Left lung (tissue), 10 donors: ENCODE data around the gene GPANK1. TPM values are rescaled to one million over a fixed set of nuclear protein-coding genes. Genes with fewer than 3 reads are reported as not detected.

Experiments
- ATAC-seq: fragments of 200-7000 bp; cut with Tn5 transposase; one replicate; pipeline ENCODE4 v1.9.1; 2020; ENCODE audit warnings: moderate library complexity
- DNase-seq, 4 donors: peaks; one replicate each; pipeline ENCODE4 v3.0.0-alpha.2; 2013 to 2020
- H3K27ac ChIP-seq, 2 donors: fragments of 200-600 bp; sonication (generic) in 1 of 2; one replicate each; pipeline versions ENCODE4 v1.5.0 to v1.8.0; 2020 to 2021
- H3K27me3 ChIP-seq, 2 donors: fragments of 200-600 bp; sonication (generic) in 1 of 2; one replicate each; pipeline versions ENCODE4 v1.5.0 to v1.8.0; 2020 to 2021
- H3K36me3 ChIP-seq, 2 donors: fragments of 200-600 bp; sonication (generic) in 1 of 2; one replicate each; pipeline versions ENCODE4 v1.5.0 to v1.8.0; 2020 to 2021
- H3K4me1 ChIP-seq, 2 donors: fragments of 200-600 bp; one replicate each; pipeline ENCODE4 v1.8.0; 2021
- H3K4me3 ChIP-seq, 2 donors: fragments of 200-600 bp; sonication (generic) in 1 of 2; one replicate each; pipeline versions ENCODE4 v1.5.0 to v1.8.0; 2020 to 2021; ENCODE audit warnings: mild to moderate bottlenecking in 1 of 2
- H3K9me3 ChIP-seq, 2 donors: fragments of 200-600 bp; sonication (generic) in 1 of 2; one replicate each; pipeline versions ENCODE4 v1.5.0 to v1.8.0; 2020 to 2021
- intact Hi-C, 2 donors: fragments of 100-400 bp; cut with DNase I; formaldehyde crosslinking; loops; one replicate each; pipeline versions ENCODE4 v1.11.2 to v1.14.2; 2022
- polyA plus RNA-seq, 6 donors: library from polyadenylated mRNA; unstranded; fragments of 120-200 nt; gene quantifications; one replicate each; pipeline ENCODE4 v1.2.1, GENCODE V29; 2013; ENCODE audit not compliant: insufficient read length in 6 of 6
- total RNA-seq, 2 donors: library from RNA; stranded (reverse); fragmentation: NEBNext Ultra II Directional; extraction: Animal tissue kit (Norgen Biotek cat#: 25700); gene quantifications; one replicate each; pipeline ENCODE4 v1.2.1, GENCODE V29; 2021
- TF ChIP-seq, protein P1 (sequence below), 2 donors: fragments of 200-600 bp; sonication (generic) in 1 of 2; IDR thresholded peaks; one replicate each; pipeline versions ENCODE4 v1.5.0 to v1.8.0; 2021; ENCODE audit warnings: antibody characterized with exemption in 2 of 2
- donor health status: DM: no; HTN: yes; CAD: no.
- donor health status: DM: no; HTN: no; CAD: no.

GPANK1 gene
- total and polyA plus RNA-seq, 8 donors: 10.3 to 22.8 (median 21.6) TPM

DNA sequence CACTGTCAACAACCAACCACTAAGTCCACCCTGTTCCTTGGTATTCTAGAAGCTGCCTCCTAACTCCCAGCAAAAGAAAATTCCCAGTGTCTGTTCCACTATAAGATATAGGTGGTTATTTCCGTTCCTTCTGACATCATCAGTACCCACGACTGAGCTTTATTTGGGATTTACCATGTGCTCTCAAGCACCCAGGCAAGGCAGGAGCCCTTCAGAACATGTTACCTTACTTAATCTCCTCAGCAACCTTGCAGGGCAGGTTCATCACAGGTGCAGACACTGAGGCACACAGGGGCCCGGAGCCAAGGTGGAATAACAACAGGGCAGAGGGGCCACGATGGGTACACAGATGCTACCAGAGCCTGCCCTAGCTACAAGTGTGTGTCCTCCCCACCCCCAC lies 27.6 kb upstream of the GPANK1 start:
- ATAC-seq: no peak
- peaks cover 0 to 97% of the 10 kb centered on the region in 2 donors for H3K36me3 ChIP-seq
- no peak overlapping the region for H3K4me3 ChIP-seq
- no peak for DNase-seq
- intact Hi-C loops: no loop called here
- H3K27ac ChIP-seq: no peak overlapping the region
- TF ChIP-seq, protein P1, sequence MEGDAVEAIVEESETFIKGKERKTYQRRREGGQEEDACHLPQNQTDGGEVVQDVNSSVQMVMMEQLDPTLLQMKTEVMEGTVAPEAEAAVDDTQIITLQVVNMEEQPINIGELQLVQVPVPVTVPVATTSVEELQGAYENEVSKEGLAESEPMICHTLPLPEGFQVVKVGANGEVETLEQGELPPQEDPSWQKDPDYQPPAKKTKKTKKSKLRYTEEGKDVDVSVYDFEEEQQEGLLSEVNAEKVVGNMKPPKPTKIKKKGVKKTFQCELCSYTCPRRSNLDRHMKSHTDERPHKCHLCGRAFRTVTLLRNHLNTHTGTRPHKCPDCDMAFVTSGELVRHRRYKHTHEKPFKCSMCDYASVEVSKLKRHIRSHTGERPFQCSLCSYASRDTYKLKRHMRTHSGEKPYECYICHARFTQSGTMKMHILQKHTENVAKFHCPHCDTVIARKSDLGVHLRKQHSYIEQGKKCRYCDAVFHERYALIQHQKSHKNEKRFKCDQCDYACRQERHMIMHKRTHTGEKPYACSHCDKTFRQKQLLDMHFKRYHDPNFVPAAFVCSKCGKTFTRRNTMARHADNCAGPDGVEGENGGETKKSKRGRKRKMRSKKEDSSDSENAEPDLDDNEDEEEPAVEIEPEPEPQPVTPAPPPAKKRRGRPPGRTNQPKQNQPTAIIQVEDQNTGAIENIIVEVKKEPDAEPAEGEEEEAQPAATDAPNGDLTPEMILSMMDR (IDR thresholded peaks at IDR 0.05): no peak
- no peaks in the 10 kb centered on the region for H3K4me1 ChIP-seq
- no peaks in the 10 kb centered on the region for H3K9me3 ChIP-seq
- H3K27me3 ChIP-seq: no peaks in the 10 kb centered on the region

DNA sequence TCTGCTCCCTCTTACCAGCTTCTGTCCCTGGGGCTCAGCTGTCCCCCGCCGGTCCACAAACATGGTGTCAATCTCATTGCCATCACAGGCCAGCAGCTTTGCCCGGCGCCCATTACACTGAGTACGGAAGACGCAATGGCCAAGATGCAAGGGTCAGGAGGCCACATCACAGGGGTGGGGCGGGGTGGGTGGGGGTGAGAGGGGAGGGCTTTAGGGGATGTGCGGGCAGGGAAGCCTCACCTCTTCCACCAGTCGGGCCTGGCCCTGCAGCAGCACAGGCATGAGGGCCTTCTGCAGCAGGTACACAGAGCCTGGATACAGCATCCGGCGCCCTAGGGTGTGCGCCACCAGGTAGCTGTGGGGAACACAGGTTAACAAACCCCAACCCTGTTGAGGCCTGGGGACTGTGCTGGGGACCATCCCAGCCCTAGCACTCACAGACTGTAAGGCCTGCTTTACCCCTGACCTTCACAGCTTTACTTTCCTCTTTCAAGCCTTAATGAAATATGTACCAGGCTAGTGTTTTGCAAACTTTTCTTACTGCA lies 26.8 kb upstream of the GPANK1 start:
- ATAC-seq: no peak

DNA sequence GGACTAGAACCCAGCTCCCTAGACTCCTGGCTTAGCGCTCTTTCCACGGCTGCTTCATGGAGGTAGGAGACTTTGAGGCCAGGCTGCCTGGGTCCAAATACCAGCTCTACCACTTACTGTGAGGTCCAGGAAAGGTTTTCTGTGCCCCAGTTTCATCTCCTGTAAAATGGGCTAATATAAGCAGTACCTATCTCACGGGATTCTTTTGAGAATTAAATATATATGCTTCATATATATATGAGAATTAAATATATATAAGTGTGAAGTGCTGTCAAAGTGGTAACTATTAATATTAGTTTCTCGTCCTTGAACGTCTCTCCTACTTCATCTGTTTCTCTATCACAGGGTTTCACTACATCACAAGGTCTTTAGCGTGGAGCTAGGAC lies 26.3 kb upstream of the GPANK1 start:
- TF ChIP-seq, protein P1 (IDR thresholded peaks at IDR 0.05): no peak
- H3K4me3 ChIP-seq: no peak overlapping the region
- peaks cover 0 to 100% of the 10 kb centered on the region in 2 donors for H3K36me3 ChIP-seq
- H3K27me3 ChIP-seq: no peaks in the 10 kb centered on the region
- no peaks in the 10 kb centered on the region for H3K4me1 ChIP-seq
- DNase-seq: no peak
- H3K27ac ChIP-seq: no peak overlapping the region
- ATAC-seq: no peak
- H3K9me3 ChIP-seq: no peaks in the 10 kb centered on the region
- intact Hi-C loops: no loop called here

More for the DNA sequence above, 26.8 kb upstream of the GPANK1 start:
- no peak overlapping the region for H3K27ac ChIP-seq
- TF ChIP-seq, protein P1 (IDR thresholded peaks at IDR 0.05): no peak
- H3K4me3 ChIP-seq: no peak overlapping the region
- no peak for DNase-seq
- peaks cover 0 to 100% of the 10 kb centered on the region in 2 donors for H3K36me3 ChIP-seq
- H3K9me3 ChIP-seq: no peaks in the 10 kb centered on the region
- H3K27me3 ChIP-seq: no peaks in the 10 kb centered on the region
- intact Hi-C loops: no loop called here
- H3K4me1 ChIP-seq: no peaks in the 10 kb centered on the region

DNA sequence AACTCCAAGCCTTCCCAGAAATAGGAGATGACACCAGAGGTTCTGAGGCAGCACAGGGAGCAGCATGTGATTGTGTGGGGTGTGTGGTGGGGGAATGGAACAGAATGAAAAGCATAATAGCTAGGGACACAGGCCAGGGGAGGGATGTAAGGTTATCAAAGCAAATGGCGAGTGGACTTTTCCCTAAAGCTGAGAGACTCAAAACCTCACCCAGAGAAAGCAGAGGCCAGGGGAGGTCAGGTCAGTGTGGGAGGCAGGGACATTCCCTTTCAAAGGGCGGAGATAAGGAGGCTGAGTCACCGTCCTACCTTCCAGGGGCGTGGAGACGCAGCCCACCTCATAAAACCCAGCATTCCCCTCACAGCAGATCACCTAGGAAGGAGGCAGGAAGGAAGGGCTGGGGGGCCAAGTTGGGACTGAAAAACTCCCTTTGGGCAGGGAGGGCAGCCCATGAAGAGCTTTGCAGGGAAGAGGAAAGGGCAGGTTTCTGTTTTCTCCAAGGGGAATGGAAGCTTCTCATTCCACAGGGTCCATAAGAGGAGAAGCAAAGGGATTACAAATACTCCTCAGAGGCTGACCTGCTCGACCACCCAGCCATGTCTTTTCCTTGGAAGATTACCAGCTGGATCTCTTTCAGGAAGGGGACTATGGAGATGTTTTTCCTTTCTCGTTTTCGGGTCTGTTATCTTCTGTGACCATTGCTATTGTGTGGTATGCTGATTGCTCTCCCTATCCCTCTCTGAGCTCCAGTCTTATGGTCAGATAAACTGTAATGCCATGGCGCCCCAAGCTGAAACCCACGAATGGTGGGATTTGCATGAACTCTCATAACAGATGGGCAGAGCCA lies 25.7 kb upstream of the GPANK1 start:
- H3K27me3 ChIP-seq: no peaks in the 10 kb centered on the region
- peak; percentile 25 for ATAC-seq
- no peak for DNase-seq
- H3K9me3 ChIP-seq: no peaks in the 10 kb centered on the region
- H3K4me1 ChIP-seq: no peaks in the 10 kb centered on the region
- intact Hi-C loops: no loop called here
- peaks cover 0 to 100% of the 10 kb centered on the region in 2 donors for H3K36me3 ChIP-seq
- no peak overlapping the region for H3K27ac ChIP-seq
- H3K4me3 ChIP-seq: no peak overlapping the region
- TF ChIP-seq, protein P1 (IDR thresholded peaks at IDR 0.05): no peak

DNA sequence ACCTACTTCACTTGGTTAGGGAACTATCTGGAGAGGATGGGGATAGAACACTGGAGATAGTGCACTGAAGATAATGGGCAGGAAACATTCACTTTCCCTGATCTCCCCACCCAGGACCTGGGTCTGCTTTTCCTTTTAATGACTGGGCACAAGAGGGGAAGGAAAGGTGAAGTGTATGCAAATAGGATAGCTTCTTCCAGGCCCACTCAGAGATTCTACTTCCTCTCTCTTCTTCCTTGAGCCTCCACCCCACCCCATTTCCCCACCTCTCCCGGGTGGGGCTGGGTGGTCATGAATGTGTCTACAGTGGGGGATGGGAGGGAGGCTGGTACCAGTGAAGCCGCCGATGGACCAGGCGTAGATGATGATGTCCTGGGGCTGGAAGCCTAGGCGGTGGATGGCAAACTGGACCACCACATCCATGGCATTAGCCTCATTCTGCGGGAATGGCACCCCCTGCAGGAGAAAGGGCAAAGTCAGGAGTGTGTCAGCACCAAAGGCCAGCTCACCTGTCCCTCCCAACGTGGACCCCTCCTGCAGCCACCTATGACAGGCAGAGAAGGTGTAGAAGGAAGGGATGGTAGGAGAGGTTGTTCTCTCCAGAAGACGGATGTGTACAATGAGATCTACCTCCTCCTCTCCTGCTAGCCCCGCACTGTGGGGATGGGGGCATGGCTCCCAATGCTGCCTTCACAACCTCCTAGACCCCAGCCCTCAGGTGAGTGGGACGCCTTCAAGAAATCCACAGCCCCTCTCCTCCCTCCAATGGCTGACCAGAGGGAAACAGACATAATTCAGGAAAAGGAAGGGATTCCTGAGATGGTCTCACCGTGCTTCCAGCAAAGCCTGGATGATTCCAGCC lies 24.7 kb upstream of the GPANK1 start:
- no peak for ATAC-seq
- no peaks in the 10 kb centered on the region for H3K27me3 ChIP-seq
- no peak overlapping the region for H3K4me3 ChIP-seq
- no peak overlapping the region for H3K27ac ChIP-seq
- TF ChIP-seq, protein P1 (IDR thresholded peaks at IDR 0.05): no peak
- no peaks in the 10 kb centered on the region for H3K9me3 ChIP-seq
- intact Hi-C loops: no loop called here
- peaks cover 0 to 100% of the 10 kb centered on the region in 2 donors for H3K36me3 ChIP-seq
- DNase-seq: no peak
- no peaks in the 10 kb centered on the region for H3K4me1 ChIP-seq
